Measurements from ENCODE around the gene SOX1.

The SOX1 gene

DNA sequence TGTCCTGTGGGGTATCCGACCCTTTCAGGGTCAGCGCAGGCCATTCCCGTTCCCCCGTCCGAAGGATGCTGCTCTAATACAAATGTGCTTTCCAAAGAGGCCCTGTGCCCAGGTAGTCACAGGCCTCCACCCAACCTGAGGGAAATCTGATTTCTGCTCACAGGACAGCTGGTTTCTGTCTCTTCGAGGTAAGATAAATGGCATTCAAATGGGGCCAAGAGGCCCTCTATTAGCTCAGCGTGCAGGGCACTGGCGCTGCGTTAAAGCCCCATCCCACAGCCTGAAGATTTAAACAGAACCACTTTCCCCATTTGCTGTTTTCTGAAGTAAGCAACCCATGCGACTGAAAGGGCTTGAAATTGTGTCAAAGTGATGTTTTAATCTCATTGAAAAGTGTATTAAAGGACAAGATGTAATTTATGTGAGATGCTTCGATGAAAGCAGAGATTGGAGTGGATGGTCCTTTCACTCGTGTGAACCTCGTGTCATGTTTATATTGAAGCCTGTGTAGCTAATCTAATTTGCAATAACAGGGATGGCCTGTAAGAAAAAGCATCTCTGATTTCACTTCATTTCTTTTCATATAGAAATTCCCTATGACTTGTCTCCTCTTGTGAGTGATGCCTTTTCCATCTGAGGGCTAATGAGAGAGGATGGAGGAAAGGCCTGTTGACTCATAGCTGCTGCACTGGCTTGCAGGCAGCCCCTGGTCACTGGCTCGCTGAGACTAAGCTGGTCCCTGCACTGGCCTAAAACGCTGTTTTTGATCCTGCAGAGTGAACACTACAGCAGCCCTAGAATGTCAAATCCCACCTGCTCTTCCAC lies 7.3 kb upstream of the SOX1 start:
- no peak for DNase-seq (ENCODE audit: low spot score)

- no peak for DNase-seq (ENCODE audit: low spot score)
These were observed 6.6 kb upstream of the SOX1 start for GRCh38 chr13:112060282-112060830.

DNA sequence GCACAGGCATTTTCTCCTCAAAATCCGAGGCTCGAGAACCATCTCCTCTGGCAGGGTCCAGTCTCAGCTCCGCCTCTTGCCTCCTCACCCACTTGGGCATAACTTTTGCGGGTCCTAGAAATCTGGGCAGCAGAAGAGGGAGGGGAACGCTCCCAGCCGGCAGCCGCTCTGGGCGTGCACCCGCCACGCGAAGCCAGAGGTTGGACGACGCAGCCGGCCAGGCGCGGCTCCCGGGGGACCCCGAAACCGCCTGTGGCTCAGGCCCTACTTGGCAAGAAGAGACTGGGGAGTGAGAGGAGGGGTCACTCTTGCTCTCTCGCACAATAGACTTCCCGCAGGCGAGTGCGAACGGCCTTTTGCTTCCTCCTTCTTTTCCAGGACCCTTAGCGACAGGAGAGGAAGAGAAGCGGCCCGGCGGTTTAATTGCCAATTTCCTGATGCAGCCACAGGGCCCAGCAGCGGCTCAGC lies 6.0 kb upstream of the SOX1 start:
- no peak for DNase-seq (ENCODE audit: low spot score)

- DNase-seq (ENCODE audit: low spot score), result no peak
These were observed 5.4 kb upstream of the SOX1 start for GRCh38 chr13:112061367-112062061.

DNA sequence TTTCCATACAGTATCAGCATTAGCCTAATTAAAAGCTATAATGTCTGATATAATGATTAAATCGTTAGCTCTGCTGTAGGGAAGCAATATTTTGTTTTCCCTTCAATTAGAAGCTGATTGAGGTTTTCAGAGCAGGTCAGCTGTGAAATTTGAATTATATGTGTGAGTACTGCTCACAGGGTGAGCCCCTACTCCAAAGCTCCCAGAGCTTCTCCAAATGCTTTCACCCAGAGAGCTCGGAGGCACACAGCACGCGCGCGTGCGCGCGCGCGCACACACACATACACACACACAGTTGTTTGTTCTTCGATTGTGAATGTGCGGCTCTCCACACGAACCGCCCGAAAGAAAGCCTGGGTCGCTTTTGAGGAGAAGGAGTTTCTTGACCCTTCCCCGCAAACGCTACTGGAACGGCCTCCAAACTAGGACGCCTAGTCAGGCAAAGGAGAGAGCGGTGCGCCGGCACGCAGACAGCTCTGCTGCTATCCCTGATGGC lies 4.8 kb upstream of the SOX1 start:
- no peak for DNase-seq (ENCODE audit: low spot score)

DNA sequence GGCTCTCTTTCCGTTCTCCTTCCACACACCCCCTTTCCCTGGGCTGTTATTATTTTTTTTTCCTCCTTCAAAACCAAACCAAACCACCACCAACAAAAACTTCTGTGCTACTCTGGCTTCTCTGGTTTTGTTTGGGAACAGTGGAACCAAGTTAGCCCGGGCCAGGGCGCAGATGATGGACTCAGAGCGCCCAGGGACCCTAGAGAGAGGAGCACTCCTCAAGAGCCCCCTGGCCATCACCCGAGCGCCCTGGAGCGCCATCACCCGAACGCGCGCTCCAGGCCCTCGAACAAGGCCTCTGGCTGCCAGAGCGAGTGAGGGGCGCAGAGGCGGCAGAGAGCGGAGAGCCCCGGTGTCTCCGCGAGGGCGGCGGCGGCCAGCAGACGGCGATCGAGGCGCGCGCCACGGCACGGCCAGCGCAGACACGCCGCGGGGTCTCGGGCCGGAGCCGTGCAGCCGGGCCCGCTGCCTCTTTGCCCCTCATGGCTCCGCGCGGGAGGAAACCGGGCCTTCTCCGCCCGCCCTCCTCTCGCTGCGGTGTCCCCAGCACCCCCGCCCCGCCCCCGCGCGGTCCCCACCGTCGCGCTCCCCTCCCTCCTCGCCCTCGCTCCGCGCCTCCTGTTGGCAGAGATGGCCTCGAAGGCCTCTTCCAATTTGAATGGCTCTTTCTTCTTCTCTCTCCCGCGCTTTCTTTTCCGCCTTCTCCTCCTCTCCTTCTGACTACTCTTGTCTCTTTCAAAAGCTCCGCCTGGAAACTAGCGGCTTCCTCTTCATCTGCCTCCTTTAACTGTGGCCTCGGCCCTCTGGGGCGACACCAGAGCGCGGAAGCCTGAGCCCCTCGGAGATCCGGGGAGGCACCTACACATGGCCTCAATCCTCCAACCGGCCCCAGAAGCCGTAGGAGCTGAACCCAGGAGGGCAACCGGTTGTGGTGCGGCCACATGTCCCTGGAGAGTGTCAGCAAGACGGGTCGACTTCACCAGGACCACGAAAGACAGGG lies 4.1 kb upstream of the SOX1 start:
- no peak for DNase-seq (ENCODE audit: low spot score)

DNA sequence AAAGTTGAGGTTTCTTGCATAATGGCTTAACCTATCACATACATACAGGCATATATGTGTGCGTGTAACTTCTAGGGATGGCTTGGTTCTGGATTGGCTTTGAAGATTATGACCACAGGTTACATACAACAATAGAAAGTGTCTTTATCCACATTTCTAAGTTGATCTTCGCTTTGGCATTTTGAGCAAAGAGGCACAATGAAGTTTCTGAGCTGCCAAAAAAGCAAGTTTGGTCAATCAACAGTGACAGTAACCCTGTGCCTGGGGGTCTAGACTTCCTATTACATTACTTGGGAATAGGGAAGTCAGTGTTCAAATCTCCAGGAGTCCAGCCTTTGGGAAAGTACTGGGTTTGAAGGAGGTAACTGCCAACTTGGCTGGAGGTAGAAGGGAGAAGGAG lies 3.1 kb upstream of the SOX1 start:
- DNase-seq (ENCODE audit: low spot score), result no peak

- no peak for DNase-seq (ENCODE audit: low spot score)
These were observed 2.7 kb upstream of the SOX1 start for GRCh38 chr13:112064222-112064621.

DNA sequence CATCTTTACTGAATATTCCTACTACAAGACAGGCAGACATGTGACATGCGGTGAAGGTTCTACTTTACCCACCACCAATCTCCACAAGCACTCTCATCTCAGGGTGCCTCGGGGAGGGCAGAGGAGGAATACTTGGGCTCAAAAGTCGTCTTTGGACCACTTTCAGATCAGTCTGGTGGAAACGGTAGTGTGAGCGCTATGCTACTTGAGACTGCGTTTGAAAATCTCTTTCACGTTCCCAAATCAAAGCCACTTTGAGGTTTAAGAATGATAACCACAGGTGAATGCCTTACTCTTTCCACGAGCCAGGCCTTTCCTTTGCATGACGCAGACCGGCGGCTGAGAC lies 1.5 kb upstream of the SOX1 start:
- no peak for DNase-seq (ENCODE audit: low spot score)

DNA sequence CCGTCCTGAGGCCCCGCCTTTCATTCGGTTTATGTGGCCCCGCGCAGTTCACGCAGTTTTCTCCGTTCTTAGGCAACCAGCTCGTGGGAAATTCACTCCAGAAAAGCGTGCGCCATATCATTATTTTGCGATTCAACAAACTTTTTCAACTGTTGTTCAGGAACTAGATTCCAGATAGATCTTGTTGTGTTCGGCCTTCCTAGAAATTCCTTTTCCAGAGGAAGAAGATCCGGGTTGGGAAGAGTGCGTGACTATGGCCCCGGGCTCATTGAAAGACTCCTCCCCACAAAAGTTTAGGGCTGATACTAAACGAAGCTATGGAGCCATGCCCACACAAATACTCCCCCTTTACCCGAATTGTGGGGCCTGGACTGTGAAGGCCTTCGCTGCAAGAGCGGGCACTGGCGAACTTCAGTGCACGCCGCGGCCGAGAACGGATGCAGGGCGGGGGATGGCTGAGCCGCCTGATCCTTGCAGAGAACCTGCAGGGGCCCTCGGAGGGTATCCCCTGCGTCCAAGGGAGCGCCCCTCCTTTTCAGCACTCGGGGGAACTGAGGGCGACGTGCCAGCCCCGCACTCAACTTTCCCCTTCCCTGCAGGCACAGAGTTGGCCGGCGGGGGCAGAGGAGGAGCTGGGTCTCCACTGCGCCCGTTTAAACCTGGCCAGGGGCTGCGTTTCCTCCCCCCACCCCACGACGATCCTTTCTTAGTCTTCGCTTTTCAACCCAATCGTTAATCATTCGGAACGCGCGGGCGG lies 904 bp upstream of the SOX1 start:
- no peak for DNase-seq (ENCODE audit: low spot score)

DNA sequence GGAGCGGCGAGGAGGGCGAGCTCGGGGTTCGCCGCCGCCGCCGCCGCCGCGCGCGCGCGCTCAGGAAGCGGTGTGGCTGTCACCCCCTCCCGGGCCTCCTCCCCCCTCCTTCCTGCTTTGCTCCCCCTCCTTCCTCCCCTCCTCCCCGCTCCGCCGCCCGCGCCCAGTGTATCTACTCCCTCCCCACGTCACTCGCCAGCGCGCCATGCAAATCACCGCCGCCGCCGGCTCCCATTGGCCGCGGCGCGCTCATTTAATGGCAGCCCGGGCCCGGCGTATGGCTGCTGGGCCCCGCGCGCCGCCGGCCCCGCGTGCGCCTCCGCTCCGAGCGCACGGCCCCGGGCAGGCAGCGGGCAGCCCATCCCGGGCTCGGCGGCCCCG lies 335 bp upstream of the SOX1 start:
- no peak for DNase-seq (ENCODE audit: low spot score)

GRCh38 chr13:112067871-112068539 lies 1.1 kb downstream of the SOX1 start:
- no peak for DNase-seq (ENCODE audit: low spot score)

GRCh38 chr13:112068540-112069060 lies 1.7 kb downstream of the SOX1 start:
- no peak for DNase-seq (ENCODE audit: low spot score)

- DNase-seq (ENCODE audit: low spot score), result no peak
These were observed 2.3 kb downstream of the SOX1 start for GRCh38 chr13:112069061-112069844.

DNA sequence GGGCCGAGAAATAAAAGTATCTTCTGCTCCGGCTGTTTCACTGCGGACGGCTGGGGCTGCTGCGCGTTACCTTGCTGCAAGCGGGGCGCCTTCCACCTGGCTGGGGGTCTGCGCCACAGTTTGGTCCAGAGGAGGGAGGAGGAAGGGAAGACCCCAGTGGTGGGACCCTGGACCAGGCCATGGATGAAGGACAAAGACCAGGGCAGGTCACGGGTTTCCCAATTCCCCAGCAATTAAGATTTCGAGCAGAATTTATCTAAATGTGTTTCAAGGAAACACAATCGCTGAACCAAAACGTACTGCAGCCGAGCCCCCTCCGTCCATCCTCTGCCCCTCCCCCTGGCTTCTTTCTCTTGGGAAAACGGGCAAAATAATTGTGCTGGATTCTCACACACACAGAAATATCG lies 2.9 kb downstream of the SOX1 start:
- DNase-seq (ENCODE audit: low spot score), result no peak

- DNase-seq (ENCODE audit: low spot score), result no peak
These were observed 4.3 kb downstream of the SOX1 start for GRCh38 chr13:112071102-112071722.

DNA sequence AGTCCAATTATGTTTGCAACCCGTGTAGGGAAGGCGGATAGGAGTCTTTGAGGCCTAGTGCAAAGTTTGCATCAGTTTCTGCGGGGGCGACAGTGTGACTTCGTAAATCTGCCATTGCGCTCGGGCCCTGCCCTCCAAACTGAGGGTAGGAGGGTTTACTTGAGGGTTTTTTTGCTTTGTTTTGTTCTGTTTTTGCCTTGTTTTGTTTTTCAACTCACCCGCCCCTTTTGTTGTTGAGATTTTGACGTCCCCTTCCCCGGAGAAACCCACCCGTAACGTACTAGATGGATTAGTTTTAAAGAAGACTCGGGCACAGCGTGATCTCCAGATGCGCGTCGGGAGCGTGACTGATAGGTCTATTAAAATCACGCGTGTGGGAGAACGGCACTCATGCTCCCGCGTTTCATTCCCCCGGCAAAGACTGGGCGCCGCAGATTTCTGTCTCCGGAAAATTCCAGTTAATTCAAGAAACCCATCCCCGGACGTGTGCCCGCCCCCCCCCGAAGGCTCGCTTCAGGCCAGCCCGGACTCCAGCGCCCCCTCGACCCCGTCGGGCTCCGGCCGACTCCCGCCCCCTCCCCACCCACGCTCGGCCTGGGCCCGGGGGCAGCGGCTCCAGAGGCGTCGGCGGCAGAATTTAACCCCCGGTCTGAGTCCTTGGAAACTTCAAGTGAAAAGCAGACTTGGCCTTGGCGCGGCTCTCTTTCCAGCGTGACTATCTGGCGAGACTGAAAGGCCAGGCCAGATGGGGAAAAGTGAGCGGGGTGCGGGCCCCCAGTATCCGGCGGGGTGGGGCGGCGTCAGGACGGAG lies 5.0 kb downstream of the SOX1 start:
- DNase-seq (ENCODE audit: low spot score), result no peak

GRCh38 chr13:112072534-112073244 lies 5.7 kb downstream of the SOX1 start:
- no peak for DNase-seq (ENCODE audit: low spot score)

All from COLO829 (cell line).